Osteocyte (in vitro differentiated cells): ENCODE measurements around the gene PCSK7. TPM values are rescaled to one million over a fixed set of nuclear protein-coding genes. Genes with fewer than 3 reads are reported as not detected.

Experiments used
- DNase-seq: peaks from one replicate; pipeline ENCODE4 v3.0.0; 2021; ENCODE audit warnings: mixed read lengths; ENCODE audit not compliant: unreplicated experiment; ENCODE audit errors: extremely low spot score
- H3K27ac Mint-ChIP-seq: one replicate; pipeline ENCODE4 v1.8.0; 2021; ENCODE audit warnings: mild to moderate bottlenecking, mixed read lengths; ENCODE audit not compliant: unreplicated experiment
- H3K27me3 Mint-ChIP-seq: one replicate; pipeline ENCODE4 v1.8.0; 2021; ENCODE audit warnings: mixed read lengths; ENCODE audit not compliant: unreplicated experiment
- H3K36me3 Mint-ChIP-seq: one replicate; pipeline ENCODE4 v1.8.0; 2021; ENCODE audit warnings: mixed read lengths; ENCODE audit not compliant: unreplicated experiment
- H3K4me1 Mint-ChIP-seq: one replicate; pipeline ENCODE4 v1.8.0; 2021; ENCODE audit warnings: mixed read lengths; ENCODE audit not compliant: unreplicated experiment
- H3K4me3 Mint-ChIP-seq: one replicate; pipeline ENCODE4 v1.8.0; 2021; ENCODE audit warnings: mild to moderate bottlenecking, moderate library complexity, mixed read lengths; ENCODE audit not compliant: unreplicated experiment
- H3K9me3 Mint-ChIP-seq: one replicate; pipeline ENCODE4 v1.8.0; 2021; ENCODE audit warnings: mixed read lengths; ENCODE audit not compliant: unreplicated experiment
- total RNA-seq: library from RNA; stranded (reverse); gene quantifications from 2 replicates; pipeline ENCODE4 v1.2.1, GENCODE V29; 2021
- TF ChIP-seq, protein P1 (sequence below): fragments of 200-600 bp; sonication (generic); IDR thresholded peaks from 2 replicates; pipeline ENCODE4 v1.5.0; 2021; ENCODE audit warnings: antibody characterized with exemption, mild to moderate bottlenecking, moderate library complexity

The PCSK7 gene
- total RNA-seq, 1 donor from 2014 or later = 65.0 TPM

DNA sequence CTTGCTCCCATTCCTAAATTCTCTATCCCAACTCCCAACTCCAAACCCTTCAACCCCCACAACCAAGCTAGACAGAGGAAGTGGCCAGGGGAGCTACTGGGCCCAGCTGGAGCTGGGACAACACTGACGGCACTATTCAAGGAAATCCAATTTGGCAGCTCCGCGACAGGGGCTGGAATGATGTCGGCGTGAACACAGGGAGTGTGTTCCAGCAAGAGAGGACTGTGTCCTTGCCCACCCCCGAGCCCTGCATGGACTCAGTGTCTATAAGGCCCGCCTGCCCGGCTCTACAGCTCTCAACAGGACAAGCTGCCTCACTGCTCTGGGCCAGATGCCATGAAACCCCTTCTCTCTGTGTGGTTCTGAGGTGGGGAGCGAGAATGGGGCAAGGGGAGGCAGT, 11.3 kb downstream of the PCSK7 start:
- Mint-ChIP-seq H3K9me3 (no peaks in the 10 kb centered on the region), H3K27me3 (no peaks in the 10 kb centered on the region), H3K27ac (peak overlapping the region; percentile 87)

DNA sequence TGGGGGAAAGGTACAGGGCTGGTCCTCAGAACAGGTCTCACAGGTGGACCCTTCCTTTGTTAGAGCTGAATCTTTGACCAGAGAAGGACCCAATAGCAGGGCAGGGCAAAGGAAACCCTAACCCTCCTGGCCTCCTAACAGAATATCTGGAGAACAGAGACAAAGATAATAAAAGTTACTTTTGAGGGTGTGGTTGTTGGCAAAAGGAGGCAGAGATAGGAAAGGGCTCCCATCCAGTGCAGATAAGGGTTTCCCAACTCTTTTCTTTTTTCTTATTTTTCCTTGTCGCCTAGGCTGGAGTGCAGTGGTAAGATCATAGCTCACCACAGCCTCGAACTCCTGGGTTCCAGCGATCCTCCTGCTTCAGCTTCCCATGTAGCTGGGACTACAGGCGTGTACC, 11.9 kb downstream of the PCSK7 start:
- H3K4me1 Mint-ChIP-seq = peaks cover 62% of the 10 kb centered on the region
- peaks cover 19% of the 10 kb centered on the region for H3K36me3 Mint-ChIP-seq
- no peak overlapping the region for H3K4me3 Mint-ChIP-seq
- no peaks in the 10 kb centered on the region for H3K9me3 Mint-ChIP-seq
- DNase-seq = no peak
- peak overlapping the region; percentile 87 for H3K27ac Mint-ChIP-seq
- no peaks in the 10 kb centered on the region for H3K27me3 Mint-ChIP-seq
- TF ChIP-seq, protein P1, sequence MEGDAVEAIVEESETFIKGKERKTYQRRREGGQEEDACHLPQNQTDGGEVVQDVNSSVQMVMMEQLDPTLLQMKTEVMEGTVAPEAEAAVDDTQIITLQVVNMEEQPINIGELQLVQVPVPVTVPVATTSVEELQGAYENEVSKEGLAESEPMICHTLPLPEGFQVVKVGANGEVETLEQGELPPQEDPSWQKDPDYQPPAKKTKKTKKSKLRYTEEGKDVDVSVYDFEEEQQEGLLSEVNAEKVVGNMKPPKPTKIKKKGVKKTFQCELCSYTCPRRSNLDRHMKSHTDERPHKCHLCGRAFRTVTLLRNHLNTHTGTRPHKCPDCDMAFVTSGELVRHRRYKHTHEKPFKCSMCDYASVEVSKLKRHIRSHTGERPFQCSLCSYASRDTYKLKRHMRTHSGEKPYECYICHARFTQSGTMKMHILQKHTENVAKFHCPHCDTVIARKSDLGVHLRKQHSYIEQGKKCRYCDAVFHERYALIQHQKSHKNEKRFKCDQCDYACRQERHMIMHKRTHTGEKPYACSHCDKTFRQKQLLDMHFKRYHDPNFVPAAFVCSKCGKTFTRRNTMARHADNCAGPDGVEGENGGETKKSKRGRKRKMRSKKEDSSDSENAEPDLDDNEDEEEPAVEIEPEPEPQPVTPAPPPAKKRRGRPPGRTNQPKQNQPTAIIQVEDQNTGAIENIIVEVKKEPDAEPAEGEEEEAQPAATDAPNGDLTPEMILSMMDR = no peak

More for the DNA sequence above, 11.3 kb downstream of the PCSK7 start:
- H3K4me3 Mint-ChIP-seq = no peak overlapping the region
- H3K4me1 Mint-ChIP-seq = peaks cover 62% of the 10 kb centered on the region
- TF ChIP-seq, protein P1 = no peak
- no peak for DNase-seq
- peaks cover 19% of the 10 kb centered on the region for H3K36me3 Mint-ChIP-seq

DNA sequence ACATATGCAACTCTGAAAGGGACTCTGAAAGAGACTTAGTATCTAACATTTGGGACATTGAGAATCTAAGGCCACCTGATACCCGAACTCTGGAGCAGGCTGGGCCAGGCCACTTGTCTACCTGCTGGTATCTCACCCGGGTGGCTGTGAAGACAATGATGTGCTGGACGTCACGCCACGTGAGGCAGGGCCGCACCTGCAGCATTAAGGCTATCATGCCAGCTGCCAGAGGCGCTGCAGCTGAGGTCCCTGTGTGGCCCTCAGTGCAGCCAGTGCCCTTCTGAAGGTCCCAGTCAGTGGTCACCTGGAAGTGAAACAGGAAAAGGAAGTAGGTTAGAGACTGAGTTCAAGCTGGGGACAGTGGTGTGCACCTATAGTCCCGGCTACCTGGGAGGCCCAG, 12.4 kb downstream of the PCSK7 start:
- no peaks in the 10 kb centered on the region for H3K27me3 Mint-ChIP-seq
- H3K27ac Mint-ChIP-seq = peak overlapping the region; percentile 50
- DNase-seq = no peak
- TF ChIP-seq, protein P1 = no peak
- H3K9me3 Mint-ChIP-seq = no peaks in the 10 kb centered on the region
- peaks cover 62% of the 10 kb centered on the region for H3K4me1 Mint-ChIP-seq
- peaks cover 23% of the 10 kb centered on the region for H3K36me3 Mint-ChIP-seq
- H3K4me3 Mint-ChIP-seq = no peak overlapping the region

DNA sequence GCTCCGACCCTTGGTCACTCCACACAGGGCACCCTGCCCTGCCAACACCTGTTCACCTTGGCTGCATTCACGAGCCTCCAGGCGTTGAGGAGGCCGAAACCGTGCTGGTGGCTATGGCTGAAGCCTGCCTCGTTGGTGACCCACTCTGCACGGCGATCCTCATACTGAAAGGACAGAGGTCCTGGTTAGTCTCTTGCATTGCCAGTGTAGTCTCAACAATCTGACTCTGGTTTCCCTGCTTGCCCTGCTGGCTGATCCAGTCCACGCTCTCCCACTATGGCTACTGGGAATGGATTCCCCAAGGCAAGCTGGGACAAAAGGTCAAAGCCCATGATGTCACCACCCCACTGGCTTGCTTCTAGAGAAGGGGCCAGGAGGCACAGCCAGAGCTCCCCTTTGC, 12.9 kb downstream of the PCSK7 start:
- TF ChIP-seq, protein P1 = no peak
- peak overlapping the region; percentile 50 for H3K27ac Mint-ChIP-seq
- peaks cover 62% of the 10 kb centered on the region for H3K4me1 Mint-ChIP-seq
- DNase-seq = no peak
- H3K36me3 Mint-ChIP-seq = peaks cover 28% of the 10 kb centered on the region
- no peaks in the 10 kb centered on the region for H3K27me3 Mint-ChIP-seq
- no peaks in the 10 kb centered on the region for H3K9me3 Mint-ChIP-seq
- no peak overlapping the region for H3K4me3 Mint-ChIP-seq

DNA sequence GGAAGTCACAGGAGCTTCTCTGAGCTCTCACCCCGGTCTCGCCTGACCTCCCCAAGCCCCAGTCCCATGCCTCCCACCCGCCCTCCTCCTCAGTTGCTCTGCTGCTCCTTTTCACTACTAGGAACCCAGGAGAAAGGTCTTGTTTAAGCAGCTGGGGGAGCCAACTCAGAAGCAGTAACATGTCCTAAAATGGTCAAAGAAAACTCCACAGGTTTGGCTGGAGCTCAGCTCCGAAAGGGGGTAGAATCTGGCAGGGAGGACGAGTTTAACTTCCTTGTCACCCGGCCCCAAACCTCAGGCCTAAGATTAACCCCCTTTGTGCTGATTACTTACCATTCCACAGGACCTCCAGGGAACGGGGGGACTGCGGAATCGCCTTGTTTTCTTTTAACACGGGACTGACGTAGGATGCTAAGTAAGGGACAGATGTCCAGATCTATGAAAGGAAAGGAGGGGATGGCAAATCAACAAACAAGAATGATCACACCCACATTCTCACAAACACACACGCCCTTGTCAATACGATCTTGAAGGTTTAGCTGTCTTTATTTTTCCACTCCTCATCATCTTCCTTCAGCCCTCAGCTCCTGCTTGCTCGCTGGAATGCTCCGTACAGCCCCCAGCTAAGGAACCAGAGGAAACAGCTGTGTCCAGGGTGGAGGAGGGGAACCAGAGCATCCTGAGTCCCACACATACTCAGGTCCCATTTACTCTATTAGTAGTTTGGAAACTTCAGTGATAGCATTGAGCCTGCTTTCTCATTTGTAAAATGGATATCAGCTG, 13.5 kb downstream of the PCSK7 start:
- Mint-ChIP-seq H3K27ac (peak overlapping the region; percentile 75), H3K27me3 (no peaks in the 10 kb centered on the region), H3K4me3 (no peak overlapping the region), H3K9me3 (no peaks in the 10 kb centered on the region), H3K4me1 (peaks cover 62% of the 10 kb centered on the region), H3K36me3 (peaks cover 31% of the 10 kb centered on the region)
- no peak for DNase-seq
- TF ChIP-seq, protein P1 = no peak
